SJSA1 (cell line): ENCODE results near the gene TTC28. TPM values are rescaled to one million over a fixed set of nuclear protein-coding genes. Genes with fewer than 3 reads are reported as not detected.
"Not testable (repeated sequence)": the region's sequence is repeated elsewhere in the genome, so short reads cannot be mapped to it uniquely, and the experiment has no call there.

Experiments used
- DNase-seq, 2 experiments: peaks; one replicate each; pipeline ENCODE4 v3.0.0-alpha.2; 2015 to 2020; ENCODE audit warnings: low spot score in 2 of 2, low read depth in 1 of 2
- H3K27ac ChIP-seq: fragments of 250-450 bp; sonication (Bioruptor Pico); 2 replicates; pipeline ENCODE4 v1.5.1; 2020; ENCODE audit warnings: mild to moderate bottlenecking, moderate library complexity
- H3K27me3 ChIP-seq: fragments of 250-450 bp; sonication (Bioruptor Pico); replicated peaks from 2 replicates; pipeline ENCODE4 v1.5.1; 2020; ENCODE audit warnings: mild to moderate bottlenecking, moderate library complexity
- H3K36me3 ChIP-seq: fragments of 250-450 bp; sonication (Bioruptor Pico); 2 replicates; pipeline ENCODE4 v1.5.1; 2020; ENCODE audit warnings: mild to moderate bottlenecking
- H3K4me1 ChIP-seq: fragments of 250-450 bp; sonication (Bioruptor Pico); replicated peaks from 2 replicates; pipeline ENCODE4 v1.6.1; 2021; ENCODE audit warnings: mild to moderate bottlenecking
- H3K4me3 ChIP-seq: fragments of 250-450 bp; sonication (Bioruptor Pico); 2 replicates; pipeline ENCODE4 v1.5.1; 2020; ENCODE audit warnings: mild to moderate bottlenecking
- H3K9me3 ChIP-seq: fragments of 250-450 bp; sonication (Bioruptor Pico); replicated peaks from 2 replicates; pipeline ENCODE4 v1.5.1; 2020; ENCODE audit warnings: mild to moderate bottlenecking
- total RNA-seq: library from RNA; depleted of rRNA; stranded (reverse); fragments of >200 nt; shearing (Covaris generic); gene quantifications from 2 replicates; pipeline ENCODE4 v1.2.3, GENCODE V29; 2014

TTC28 gene
- total RNA-seq, 1 experiment from 2014 or later = 9.7 TPM

DNA sequence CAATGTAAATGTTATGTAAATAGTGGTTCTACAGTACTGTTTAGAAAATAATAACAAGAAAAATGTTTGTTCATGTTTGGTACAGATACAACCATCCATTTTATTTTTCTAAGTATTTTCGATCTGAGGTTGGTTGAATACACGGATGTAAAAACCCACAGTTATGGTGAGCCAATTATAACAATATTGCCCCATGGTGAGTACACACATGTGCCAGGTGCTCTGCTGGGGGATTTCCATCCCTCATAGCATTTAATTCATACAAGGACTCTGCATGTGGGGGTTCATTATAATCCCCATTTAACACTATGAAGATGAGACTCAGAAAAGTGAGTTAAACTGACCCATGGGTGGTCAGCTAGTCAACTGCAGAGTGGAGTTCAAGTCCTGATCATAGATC lies 23.3 kb upstream of the TTC28 start:
- no peak for DNase-seq
- no peaks in the 10 kb centered on the region for H3K4me1 ChIP-seq
- no peaks in the 10 kb centered on the region for H3K36me3 ChIP-seq
- H3K9me3 ChIP-seq = no peaks in the 10 kb centered on the region
- H3K4me3 ChIP-seq = no peak overlapping the region
- no peak overlapping the region for H3K27ac ChIP-seq
- no peaks in the 10 kb centered on the region for H3K27me3 ChIP-seq

GRCh38 chr22:28693041-28693760 lies 13.6 kb upstream of the TTC28 start:
- not testable (repeated sequence) for H3K4me1 ChIP-seq, H3K9me3 ChIP-seq, DNase-seq, H3K4me3 ChIP-seq, H3K36me3 ChIP-seq, H3K27me3 ChIP-seq, H3K27ac ChIP-seq

- H3K27me3 ChIP-seq, H3K36me3 ChIP-seq, H3K27ac ChIP-seq, H3K9me3 ChIP-seq, DNase-seq, H3K4me3 ChIP-seq, H3K4me1 ChIP-seq: not testable (repeated sequence)
Measured at GRCh38 chr22:28689796-28690195, 10.2 kb upstream of the TTC28 start.

- H3K4me3 ChIP-seq, H3K27me3 ChIP-seq, DNase-seq, H3K36me3 ChIP-seq, H3K9me3 ChIP-seq, H3K27ac ChIP-seq, H3K4me1 ChIP-seq: not testable (repeated sequence)
Measured at GRCh38 chr22:28682966-28683365, 3.3 kb upstream of the TTC28 start.

DNA sequence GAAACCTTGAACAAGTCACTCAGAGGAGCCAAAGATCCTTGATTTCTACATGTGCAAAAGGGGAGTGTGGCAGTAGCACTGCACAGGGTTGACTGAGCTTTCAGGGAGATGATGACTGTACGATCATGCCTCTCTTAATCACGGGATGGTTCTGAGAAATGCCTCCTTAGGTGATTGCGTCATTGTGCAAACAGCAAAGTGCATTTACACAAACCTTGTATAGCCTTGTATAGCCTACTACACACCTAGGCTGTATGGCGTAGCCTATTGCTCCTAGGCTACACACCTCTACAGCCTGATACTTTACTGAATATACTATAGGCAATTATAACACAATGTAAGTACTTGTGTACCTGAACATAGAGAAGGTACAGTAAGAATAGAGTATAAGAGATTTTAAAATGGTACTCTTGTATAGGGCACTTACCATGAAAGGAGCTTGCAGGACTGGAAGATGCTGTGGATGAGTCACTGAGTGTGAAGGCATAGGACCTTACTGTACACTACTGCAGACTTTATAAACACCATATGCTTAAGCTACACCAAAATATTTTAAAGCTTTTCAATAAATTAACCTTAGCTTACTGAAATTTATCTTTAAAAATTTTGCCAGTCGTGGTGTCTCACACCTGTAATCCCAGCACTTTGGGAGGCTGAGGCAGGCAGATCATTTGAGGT lies 1.3 kb upstream of the TTC28 start:
- H3K27me3 ChIP-seq, H3K9me3 ChIP-seq, H3K36me3 ChIP-seq, DNase-seq, H3K4me1 ChIP-seq, H3K4me3 ChIP-seq, H3K27ac ChIP-seq: not testable (repeated sequence)

- not testable (repeated sequence) for H3K36me3 ChIP-seq, H3K27me3 ChIP-seq, H3K9me3 ChIP-seq, H3K4me1 ChIP-seq
- Histone ChIP-seq H3K27ac (peak overlapping the region; percentile 53; the same call in 1 of the 2 replicates), H3K4me3 (peak overlapping the region; percentile 66)
- peak; percentile 40 to 46 for DNase-seq
Measured at GRCh38 chr22:28678778-28679610, 646 bp downstream of the TTC28 start.

DNA sequence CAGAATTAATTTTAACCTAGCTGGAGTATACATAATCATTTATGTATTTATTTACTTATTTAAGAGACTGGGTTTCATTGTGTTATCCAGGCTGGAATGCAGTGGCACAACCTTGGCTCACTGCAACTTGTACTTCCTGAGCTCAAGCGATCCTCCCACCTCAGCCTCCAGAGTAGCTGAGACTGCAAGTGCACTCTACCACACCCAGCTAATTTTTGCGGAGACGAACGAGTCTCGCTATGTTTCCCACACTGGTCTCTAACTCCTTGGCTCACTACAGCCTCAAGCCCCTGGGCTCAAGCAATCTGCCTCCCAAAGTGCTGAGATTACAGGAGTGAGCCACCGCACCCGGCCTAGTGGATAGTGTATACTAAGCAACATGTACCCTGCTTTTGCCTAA lies 1.5 kb downstream of the TTC28 start:
- H3K27me3 ChIP-seq, H3K36me3 ChIP-seq, DNase-seq, H3K27ac ChIP-seq, H3K9me3 ChIP-seq, H3K4me3 ChIP-seq: not testable (repeated sequence)
- peaks cover 13% of the 10 kb centered on the region; the same call in 1 of the 2 replicates for H3K4me1 ChIP-seq

GRCh38 chr22:28674121-28674563 lies 5.5 kb downstream of the TTC28 start:
- Histone ChIP-seq H3K4me1 (peaks cover 7% of the 10 kb centered on the region; the same call in 1 of the 2 replicates), H3K36me3 (no peaks in the 10 kb centered on the region), H3K9me3 (no peaks in the 10 kb centered on the region), H3K27ac (no peak overlapping the region), H3K27me3 (no peaks in the 10 kb centered on the region), H3K4me3 (no peak overlapping the region)
- DNase-seq = peak; percentile 55 to 89

GRCh38 chr22:28670756-28671155 lies 8.9 kb downstream of the TTC28 start:
- Histone ChIP-seq H3K4me3 (no peak overlapping the region), H3K27me3 (no peaks in the 10 kb centered on the region), H3K4me1 (peaks cover 7% of the 10 kb centered on the region; the same call in 1 of the 2 replicates), H3K9me3 (no peaks in the 10 kb centered on the region), H3K36me3 (no peaks in the 10 kb centered on the region), H3K27ac (no peak overlapping the region)
- no peak for DNase-seq

GRCh38 chr22:28670161-28670560 lies 9.5 kb downstream of the TTC28 start:
- peaks cover 7% of the 10 kb centered on the region; the same call in 1 of the 2 replicates for H3K4me1 ChIP-seq
- no peak overlapping the region for H3K4me3 ChIP-seq
- H3K9me3 ChIP-seq = no peaks in the 10 kb centered on the region
- H3K27me3 ChIP-seq = no peaks in the 10 kb centered on the region
- no peaks in the 10 kb centered on the region for H3K36me3 ChIP-seq
- no peak for DNase-seq
- no peak overlapping the region for H3K27ac ChIP-seq

GRCh38 chr22:28669387-28669786 lies 10.3 kb downstream of the TTC28 start:
- Histone ChIP-seq H3K9me3 (no peaks in the 10 kb centered on the region), H3K4me1 (peaks cover 5% of the 10 kb centered on the region; the same call in 1 of the 2 replicates), H3K27me3 (no peaks in the 10 kb centered on the region), H3K27ac (no peak overlapping the region), H3K36me3 (no peaks in the 10 kb centered on the region), H3K4me3 (no peak overlapping the region)
- no peak for DNase-seq

DNA sequence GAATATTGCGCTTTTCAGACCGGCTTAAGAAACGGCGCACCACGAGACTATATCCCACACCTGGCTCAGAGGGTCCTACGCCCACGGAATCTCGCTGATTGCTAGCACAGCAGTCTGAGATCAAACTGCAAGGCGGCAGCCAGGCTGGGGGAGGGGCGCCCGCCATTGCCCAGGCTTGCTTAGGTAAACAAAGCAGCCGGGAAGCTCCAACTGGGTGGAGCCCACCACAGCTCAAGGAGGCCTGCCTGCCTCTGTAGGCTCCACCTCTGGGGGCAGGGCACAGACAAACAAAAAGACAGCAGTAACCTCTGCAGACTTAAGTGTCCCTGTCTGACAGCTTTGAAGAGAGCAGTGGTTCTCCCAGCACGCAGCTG lies 16.1 kb downstream of the TTC28 start:
- not testable (repeated sequence) for H3K4me3 ChIP-seq, H3K36me3 ChIP-seq, H3K9me3 ChIP-seq, H3K27me3 ChIP-seq, H3K4me1 ChIP-seq, H3K27ac ChIP-seq, DNase-seq

DNA sequence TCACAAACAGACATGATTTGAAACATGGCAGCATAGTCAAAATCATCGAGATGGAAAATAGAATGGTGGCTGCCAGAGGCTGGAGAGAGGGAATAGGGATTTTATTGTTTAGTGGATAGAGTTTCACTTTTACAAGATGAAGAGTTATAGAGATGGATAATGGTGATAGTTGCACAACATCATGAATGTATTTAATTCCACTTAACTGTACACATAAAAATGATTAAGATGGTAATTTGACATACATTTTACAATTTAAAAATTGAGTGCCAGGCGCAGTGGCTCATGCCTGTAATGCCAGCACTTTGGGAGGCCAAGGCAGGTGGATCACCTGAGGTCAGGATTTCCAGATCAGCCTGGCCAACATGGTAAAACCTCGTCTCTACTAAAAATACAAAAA lies 21.2 kb downstream of the TTC28 start:
- Histone ChIP-seq H3K4me3 (no peak overlapping the region), H3K4me1 (no peaks in the 10 kb centered on the region), H3K9me3 (no peaks in the 10 kb centered on the region), H3K27me3 (no peaks in the 10 kb centered on the region), H3K36me3 (no peaks in the 10 kb centered on the region), H3K27ac (no peak overlapping the region)
- DNase-seq = no peak

GRCh38 chr22:28656181-28656580 lies 23.5 kb downstream of the TTC28 start:
- H3K4me3 ChIP-seq = no peak overlapping the region
- no peaks in the 10 kb centered on the region for H3K4me1 ChIP-seq
- H3K9me3 ChIP-seq = no peaks in the 10 kb centered on the region
- no peaks in the 10 kb centered on the region for H3K27me3 ChIP-seq
- no peak for DNase-seq
- H3K36me3 ChIP-seq = no peaks in the 10 kb centered on the region
- H3K27ac ChIP-seq = no peak overlapping the region
